Kidney epithelial cell (primary cell): ENCODE data around the gene ANO9. TPM values are rescaled to one million over a fixed set of nuclear protein-coding genes. Genes with fewer than 3 reads are reported as not detected.
"Not testable (repeated sequence)": the region's sequence is repeated elsewhere in the genome, so short reads cannot be mapped to it uniquely, and the experiment has no call there.

Source experiments
- DNase-seq: peaks from one replicate; pipeline ENCODE4 v3.0.0-alpha.2; 2010; ENCODE audit warnings: low read depth
- H3K27me3 ChIP-seq: 2 replicates; pipeline ENCODE4 v1.6.0; 2011; ENCODE audit warnings: low read length; ENCODE audit not compliant: control insufficient read depth, insufficient read depth
- H3K36me3 ChIP-seq: 2 replicates; pipeline ENCODE4 v1.5.1; 2011; ENCODE audit warnings: low read length; ENCODE audit not compliant: control insufficient read depth, insufficient read depth
- H3K4me3 ChIP-seq: 2 replicates; pipeline ENCODE4 v1.5.1; 2011; ENCODE audit warnings: low read depth, mild to moderate bottlenecking, control low read depth, low read length
- CTCF ChIP-seq: IDR thresholded peaks from 2 replicates; pipeline ENCODE4 v1.5.1; 2011; ENCODE audit warnings: mild to moderate bottlenecking, moderate library complexity, low read length, control low read depth, inconsistent platforms; ENCODE audit not compliant: insufficient read depth, poor library complexity, severe bottlenecking
- total RNA-seq: library from RNA; depleted of rRNA; stranded (reverse); fragments of >200 nt; gene quantifications from 2 replicates; pipeline ENCODE4 v1.2.3, GENCODE V29; 2015

Gene ANO9
- total RNA-seq, 1 donor from 2014 or later, result 18.4 TPM

- peaks cover 5% of the 10 kb centered on the region for H3K27me3 ChIP-seq
- H3K36me3 ChIP-seq, result no peaks in the 10 kb centered on the region
- DNase-seq, result no peak
- TF ChIP-seq CTCF, result no peak
- no peak overlapping the region for H3K4me3 ChIP-seq
These were observed 29.1 kb downstream of the ANO9 start for GRCh38 chr11:412641-413119.

- H3K27me3 ChIP-seq, H3K36me3 ChIP-seq, DNase-seq, H3K4me3 ChIP-seq: not testable (repeated sequence)
These were observed 30.3 kb downstream of the ANO9 start for GRCh38 chr11:411520-411919.

DNA sequence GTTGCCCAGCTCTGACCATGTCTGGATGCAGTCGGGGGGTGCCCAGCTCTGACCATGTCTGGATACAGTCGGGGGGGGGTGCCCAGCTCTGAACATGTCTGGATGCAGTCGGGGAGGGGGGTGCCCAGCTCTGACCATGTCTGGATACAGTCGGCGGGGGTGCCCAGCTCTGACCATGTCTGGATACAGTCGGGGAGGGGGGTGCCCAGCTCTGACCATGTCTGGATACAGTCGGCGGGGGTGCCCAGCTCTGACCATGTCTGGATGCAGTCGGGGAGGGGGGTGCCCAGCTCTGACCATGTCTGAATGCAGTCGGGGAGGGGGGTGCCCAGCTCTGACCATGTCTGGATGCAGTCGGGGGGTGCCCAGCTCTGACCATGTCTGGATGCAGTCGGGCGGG, 31.1 kb downstream of the ANO9 start:
- H3K4me3 ChIP-seq, DNase-seq, H3K36me3 ChIP-seq, H3K27me3 ChIP-seq: not testable (repeated sequence)

- Histone ChIP-seq H3K27me3 (peaks cover 2% of the 10 kb centered on the region), H3K4me3 (no peak overlapping the region), H3K36me3 (no peaks in the 10 kb centered on the region)
- DNase-seq, result no peak
- no peak for TF ChIP-seq CTCF
These were observed 32.0 kb downstream of the ANO9 start for GRCh38 chr11:409600-410483.

DNA sequence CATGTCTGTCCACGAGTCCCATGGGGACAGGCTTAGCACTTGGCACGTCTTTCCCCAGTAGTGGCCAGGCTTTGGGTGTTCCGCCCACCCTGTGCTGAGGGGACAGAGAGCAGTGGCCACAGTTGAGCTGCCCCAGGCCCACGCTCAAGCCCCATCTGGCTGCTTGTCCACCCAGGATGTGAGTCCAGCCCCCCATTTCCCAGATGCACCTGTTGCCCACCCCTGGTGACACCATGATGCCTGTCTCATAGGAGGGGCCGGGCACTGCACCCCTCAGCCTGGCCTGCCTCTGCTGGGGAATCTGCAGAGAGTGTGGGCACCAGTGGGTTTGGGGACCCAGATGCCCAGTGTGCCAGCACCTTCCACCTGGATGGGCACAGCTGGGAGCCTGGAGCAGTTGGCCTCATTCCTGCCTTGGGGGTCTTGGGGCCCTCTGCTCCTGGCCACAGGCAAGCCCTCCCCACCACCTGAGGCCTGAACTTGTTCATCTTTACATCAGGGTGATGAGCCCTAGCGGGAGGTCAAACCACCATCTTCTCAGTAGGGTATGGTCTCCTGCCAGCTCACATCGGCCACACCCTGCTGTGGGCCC, 32.7 kb downstream of the ANO9 start:
- no peaks in the 10 kb centered on the region for H3K36me3 ChIP-seq
- no peaks in the 10 kb centered on the region for H3K27me3 ChIP-seq
- DNase-seq, result no peak
- no peak overlapping the region for H3K4me3 ChIP-seq
- no peak for TF ChIP-seq CTCF

DNA sequence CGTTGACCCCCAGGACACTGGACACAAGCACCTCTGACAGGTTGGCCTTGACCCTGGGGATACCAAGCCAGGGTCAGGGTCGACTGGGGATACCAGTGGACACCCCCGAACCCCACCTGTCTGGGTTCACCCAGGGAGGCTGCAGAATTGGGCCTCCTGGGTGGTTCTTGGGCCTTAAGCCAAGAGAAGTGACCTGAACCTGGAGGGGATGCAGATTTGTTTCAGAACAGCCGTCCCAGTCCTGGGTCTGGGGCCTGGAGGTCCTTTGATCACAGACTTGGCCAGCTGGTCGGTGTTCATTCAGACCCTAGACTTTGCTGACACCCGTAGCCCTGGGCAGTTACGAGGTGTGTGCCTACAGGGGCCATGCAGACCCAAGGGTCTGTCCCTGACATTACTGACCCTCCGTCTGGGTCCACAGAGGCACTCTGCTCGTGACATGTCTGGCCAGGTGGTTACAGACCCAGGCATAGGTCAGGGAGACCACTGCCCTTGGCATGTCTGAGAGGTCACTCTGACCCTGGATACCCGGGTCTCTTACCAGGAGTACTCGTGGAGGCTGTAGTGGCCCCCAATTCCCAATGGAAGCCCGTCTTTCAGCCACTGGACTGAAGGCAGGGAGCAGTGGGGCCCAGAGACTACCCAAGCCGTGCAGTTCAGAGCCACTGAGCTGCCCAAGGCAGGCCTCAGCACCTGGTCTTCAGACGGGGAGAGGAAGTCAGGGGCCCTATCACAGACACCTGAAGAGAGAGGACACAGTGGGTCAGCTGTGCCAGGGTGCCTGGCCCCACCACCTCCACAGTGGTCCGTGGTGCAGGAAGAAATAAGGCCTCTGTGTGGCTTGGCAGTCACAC, 33.4 kb downstream of the ANO9 start:
- DNase-seq, result no peak

More for the DNA sequence above, 33.4 kb downstream of the ANO9 start:
- no peak for TF ChIP-seq CTCF
- no peak overlapping the region for H3K4me3 ChIP-seq
- H3K27me3 ChIP-seq, result peaks cover 5% of the 10 kb centered on the region
- H3K36me3 ChIP-seq, result no peaks in the 10 kb centered on the region
